Measurements from ENCODE around the gene COL15A1. TPM values are rescaled to one million over a fixed set of nuclear protein-coding genes. Genes with fewer than 3 reads are reported as not detected.

COL15A1 gene
- total RNA-seq, 1 experiment from 2014 or later: not detected

DNA sequence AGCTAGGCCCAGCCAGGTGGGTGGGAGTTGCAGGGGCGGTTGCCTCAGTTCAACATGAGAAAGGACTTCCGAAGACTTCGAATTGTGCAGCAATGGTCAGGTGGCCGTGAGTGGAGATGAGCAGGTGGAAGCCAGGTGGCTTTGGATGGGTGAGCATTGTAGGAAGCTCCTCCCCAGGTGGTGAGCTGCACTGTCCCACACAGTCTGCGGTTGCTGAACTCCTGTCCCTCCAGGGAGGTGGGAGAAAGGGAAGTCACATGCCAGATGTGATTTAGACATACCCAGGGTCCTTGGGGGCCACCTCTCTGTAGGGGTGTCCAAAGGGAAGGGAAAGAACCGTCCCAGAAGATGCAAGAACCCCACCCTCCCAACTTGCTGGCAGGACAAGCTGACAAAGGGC lies 30.4 kb downstream of the COL15A1 start:
- no peak overlapping the region for H3T11ph ChIP-seq (ENCODE audit: low read length)
- H3K79me1 ChIP-seq (ENCODE audit: insufficient read depth, low read depth, low read length, poor library complexity, severe bottlenecking): no peaks in the 10 kb centered on the region
- no peak overlapping the region for H3K14ac ChIP-seq (ENCODE audit: insufficient read depth, low read length)
- H3K23ac ChIP-seq (ENCODE audit: insufficient read length, low read depth, low read length): no peak overlapping the region
- H3K18ac ChIP-seq (ENCODE audit: insufficient read length, low read depth, low read length): no peak overlapping the region
- H3K9me3 ChIP-seq (ENCODE audit: control insufficient read depth, low read depth, low read length): no peaks in the 10 kb centered on the region
- Mint-ChIP-seq H3K4me1 (peaks cover 41 to 49% of the 10 kb centered on the region in 2 experiments), H3K9me3 (no peaks in the 10 kb centered on the region; a peak in 1 of 5 replicates), H3K27me3 (ENCODE audit: low read depth) (peaks cover 68% of the 10 kb centered on the region), H3K36me3 (ENCODE audit: insufficient read depth in 1 of 3, low read depth in 3 of 3) (no peaks in the 10 kb centered on the region; a peak in 1 of 7 replicates), H3K27ac (no peak overlapping the region), H3K4me3 (no peak overlapping the region)
- no peak overlapping the region for H3K4me2 ChIP-seq (ENCODE audit: insufficient read depth, insufficient read length, low read length)
- TF ChIP-seq, protein P1, sequence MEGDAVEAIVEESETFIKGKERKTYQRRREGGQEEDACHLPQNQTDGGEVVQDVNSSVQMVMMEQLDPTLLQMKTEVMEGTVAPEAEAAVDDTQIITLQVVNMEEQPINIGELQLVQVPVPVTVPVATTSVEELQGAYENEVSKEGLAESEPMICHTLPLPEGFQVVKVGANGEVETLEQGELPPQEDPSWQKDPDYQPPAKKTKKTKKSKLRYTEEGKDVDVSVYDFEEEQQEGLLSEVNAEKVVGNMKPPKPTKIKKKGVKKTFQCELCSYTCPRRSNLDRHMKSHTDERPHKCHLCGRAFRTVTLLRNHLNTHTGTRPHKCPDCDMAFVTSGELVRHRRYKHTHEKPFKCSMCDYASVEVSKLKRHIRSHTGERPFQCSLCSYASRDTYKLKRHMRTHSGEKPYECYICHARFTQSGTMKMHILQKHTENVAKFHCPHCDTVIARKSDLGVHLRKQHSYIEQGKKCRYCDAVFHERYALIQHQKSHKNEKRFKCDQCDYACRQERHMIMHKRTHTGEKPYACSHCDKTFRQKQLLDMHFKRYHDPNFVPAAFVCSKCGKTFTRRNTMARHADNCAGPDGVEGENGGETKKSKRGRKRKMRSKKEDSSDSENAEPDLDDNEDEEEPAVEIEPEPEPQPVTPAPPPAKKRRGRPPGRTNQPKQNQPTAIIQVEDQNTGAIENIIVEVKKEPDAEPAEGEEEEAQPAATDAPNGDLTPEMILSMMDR (conservative IDR thresholded peaks at IDR 0.05): no peak
- H4K8ac ChIP-seq (replicated peaks; ENCODE audit: insufficient read length, low read depth, low read length): no peak overlapping the region
- no peak overlapping the region for H3K4ac ChIP-seq (ENCODE audit: low read depth, low read length)
- no CpG with 5 or more reads among the region's 6 CpGs for WGBS (ENCODE audit: extremely low coverage, insufficient read length, low lambda C conversion rate)
- no peak overlapping the region for H2BK15ac ChIP-seq (ENCODE audit: low read depth, low read length)
- H3K23me2 ChIP-seq (ENCODE audit: insufficient read length, low read depth, low read length, poor library complexity, severe bottlenecking): no peaks in the 10 kb centered on the region
- H2AFZ ChIP-seq (ENCODE audit: low read length): no peak overlapping the region
- no peaks in the 10 kb centered on the region; the same call in 1 of the 2 replicates for H3K4me1 ChIP-seq (ENCODE audit: insufficient read depth, low read length)
- H2BK120ac ChIP-seq (ENCODE audit: low read depth, low read length, poor library complexity, severe bottlenecking): no peak overlapping the region
- H4K5ac ChIP-seq (ENCODE audit: insufficient read length, low read depth, low read length): no peak overlapping the region
- H2BK12ac ChIP-seq (ENCODE audit: insufficient read length, low read depth, low read length): no peak overlapping the region
- H3K27ac ChIP-seq (ENCODE audit: insufficient read length, low read depth, low read length): no peak overlapping the region
- H2BK20ac ChIP-seq (ENCODE audit: low read depth, low read length, poor library complexity, severe bottlenecking): no peak overlapping the region
- H3K9ac ChIP-seq (ENCODE audit: extremely low read depth, insufficient read length, low read length): no peak overlapping the region
- no peak for DNase-seq
- H4K20me1 ChIP-seq (ENCODE audit: control insufficient read depth, insufficient read depth, insufficient read length): peaks cover 4% of the 10 kb centered on the region
- H2BK5ac ChIP-seq (ENCODE audit: insufficient read length, low read length): no peak overlapping the region
- peaks cover 4% of the 10 kb centered on the region; the same call in 1 of the 2 replicates for H3K27me3 ChIP-seq (ENCODE audit: insufficient read depth, low read length)
- H3K79me2 ChIP-seq (ENCODE audit: insufficient read depth, low read length): no peaks in the 10 kb centered on the region
- H4K91ac ChIP-seq (ENCODE audit: insufficient read length, low read depth, low read length): no peak overlapping the region
- H3K56ac ChIP-seq (ENCODE audit: insufficient read length, low read depth, low read length): no peak overlapping the region
- no peak overlapping the region for H2AK5ac ChIP-seq (ENCODE audit: insufficient read length, low read length)
